ENCODE results near the gene DISC1.

Gene DISC1

GRCh38 chr1:231855361-231855760, 228.8 kb downstream of the DISC1 start:
- Histone ChIP-seq H3K9me3 (ENCODE audit: control insufficient read depth, low read length) (no peaks in the 10 kb centered on the region), H3K36me3 (ENCODE audit: control insufficient read depth, insufficient read depth, low read length, severe bottlenecking) (no peaks in the 10 kb centered on the region), H3K4me3 (ENCODE audit: low read length) (no peak overlapping the region), H3K27me3 (replicated peaks; ENCODE audit: control insufficient read depth, insufficient read depth, low read length) (no peaks in the 10 kb centered on the region), H3K4me1 (ENCODE audit: control insufficient read depth, insufficient read depth, low read length) (peaks cover 17% of the 10 kb centered on the region), H3K9ac (ENCODE audit: low read length) (no peak overlapping the region)
- DNase-seq (ENCODE audit: low read depth): no peak

GRCh38 chr1:231855926-231856325, 229.3 kb downstream of the DISC1 start:
- no peak for DNase-seq (ENCODE audit: low read depth)
- H3K9me3 ChIP-seq (ENCODE audit: control insufficient read depth, low read length): no peaks in the 10 kb centered on the region
- H3K4me1 ChIP-seq (ENCODE audit: control insufficient read depth, insufficient read depth, low read length): peaks cover 22% of the 10 kb centered on the region
- H3K27me3 ChIP-seq (replicated peaks; ENCODE audit: control insufficient read depth, insufficient read depth, low read length): no peaks in the 10 kb centered on the region
- no peaks in the 10 kb centered on the region for H3K36me3 ChIP-seq (ENCODE audit: control insufficient read depth, insufficient read depth, low read length, severe bottlenecking)
- no peak overlapping the region for H3K9ac ChIP-seq (ENCODE audit: low read length)
- H3K4me3 ChIP-seq (ENCODE audit: low read length): no peak overlapping the region

- no peaks in the 10 kb centered on the region for H3K9me3 ChIP-seq (ENCODE audit: control insufficient read depth, low read length)
- H3K9ac ChIP-seq (ENCODE audit: low read length): no peak overlapping the region
- no peak for DNase-seq (ENCODE audit: low read depth)
- no peaks in the 10 kb centered on the region for H3K36me3 ChIP-seq (ENCODE audit: control insufficient read depth, insufficient read depth, low read length, severe bottlenecking)
- no peaks in the 10 kb centered on the region for H3K27me3 ChIP-seq (replicated peaks; ENCODE audit: control insufficient read depth, insufficient read depth, low read length)
- H3K4me3 ChIP-seq (ENCODE audit: low read length): no peak overlapping the region
- peaks cover 26% of the 10 kb centered on the region for H3K4me1 ChIP-seq (ENCODE audit: control insufficient read depth, insufficient read depth, low read length)
Observed at GRCh38 chr1:231856426-231856825, 229.8 kb downstream of the DISC1 start.

GRCh38 chr1:231856894-231857293, 230.3 kb downstream of the DISC1 start:
- no peaks in the 10 kb centered on the region for H3K27me3 ChIP-seq (replicated peaks; ENCODE audit: control insufficient read depth, insufficient read depth, low read length)
- no peak overlapping the region for H3K9ac ChIP-seq (ENCODE audit: low read length)
- peaks cover 31% of the 10 kb centered on the region for H3K4me1 ChIP-seq (ENCODE audit: control insufficient read depth, insufficient read depth, low read length)
- H3K4me3 ChIP-seq (ENCODE audit: low read length): no peak overlapping the region
- no peak for DNase-seq (ENCODE audit: low read depth)
- H3K9me3 ChIP-seq (ENCODE audit: control insufficient read depth, low read length): no peaks in the 10 kb centered on the region
- H3K36me3 ChIP-seq (ENCODE audit: control insufficient read depth, insufficient read depth, low read length, severe bottlenecking): no peaks in the 10 kb centered on the region

- no peaks in the 10 kb centered on the region for H3K36me3 ChIP-seq (ENCODE audit: control insufficient read depth, insufficient read depth, low read length, severe bottlenecking)
- no peaks in the 10 kb centered on the region for H3K9me3 ChIP-seq (ENCODE audit: control insufficient read depth, low read length)
- H3K4me3 ChIP-seq (ENCODE audit: low read length): no peak overlapping the region
- no peak for DNase-seq (ENCODE audit: low read depth)
- no peaks in the 10 kb centered on the region for H3K27me3 ChIP-seq (replicated peaks; ENCODE audit: control insufficient read depth, insufficient read depth, low read length)
- H3K9ac ChIP-seq (ENCODE audit: low read length): no peak overlapping the region
- peaks cover 37% of the 10 kb centered on the region for H3K4me1 ChIP-seq (ENCODE audit: control insufficient read depth, insufficient read depth, low read length)
Observed at GRCh38 chr1:231857609-231858135, 231.1 kb downstream of the DISC1 start.

GRCh38 chr1:231860221-231861088, 233.9 kb downstream of the DISC1 start:
- Histone ChIP-seq H3K9me3 (ENCODE audit: control insufficient read depth, low read length) (no peaks in the 10 kb centered on the region), H3K4me3 (ENCODE audit: low read length) (no peak overlapping the region), H3K4me1 (ENCODE audit: control insufficient read depth, insufficient read depth, low read length) (peaks cover 35% of the 10 kb centered on the region), H3K36me3 (ENCODE audit: control insufficient read depth, insufficient read depth, low read length, severe bottlenecking) (no peaks in the 10 kb centered on the region), H3K9ac (ENCODE audit: low read length) (no peak overlapping the region), H3K27me3 (replicated peaks; ENCODE audit: control insufficient read depth, insufficient read depth, low read length) (no peaks in the 10 kb centered on the region)
- no peak for DNase-seq (ENCODE audit: low read depth)

- Histone ChIP-seq H3K9ac (ENCODE audit: low read length) (no peak overlapping the region), H3K9me3 (ENCODE audit: control insufficient read depth, low read length) (no peaks in the 10 kb centered on the region), H3K36me3 (ENCODE audit: control insufficient read depth, insufficient read depth, low read length, severe bottlenecking) (no peaks in the 10 kb centered on the region), H3K4me3 (ENCODE audit: low read length) (no peak overlapping the region), H3K27me3 (replicated peaks; ENCODE audit: control insufficient read depth, insufficient read depth, low read length) (no peaks in the 10 kb centered on the region), H3K4me1 (ENCODE audit: control insufficient read depth, insufficient read depth, low read length) (peaks cover 23% of the 10 kb centered on the region)
- DNase-seq (ENCODE audit: low read depth): peak; percentile 29
Observed at GRCh38 chr1:231861541-231862481, 235.2 kb downstream of the DISC1 start.

- H3K27me3 ChIP-seq (replicated peaks; ENCODE audit: control insufficient read depth, insufficient read depth, low read length): no peaks in the 10 kb centered on the region
- no peaks in the 10 kb centered on the region for H3K9me3 ChIP-seq (ENCODE audit: control insufficient read depth, low read length)
- peaks cover 23% of the 10 kb centered on the region for H3K4me1 ChIP-seq (ENCODE audit: control insufficient read depth, insufficient read depth, low read length)
- no peak for DNase-seq (ENCODE audit: low read depth)
- no peaks in the 10 kb centered on the region for H3K36me3 ChIP-seq (ENCODE audit: control insufficient read depth, insufficient read depth, low read length, severe bottlenecking)
- H3K9ac ChIP-seq (ENCODE audit: low read length): no peak overlapping the region
- no peak overlapping the region for H3K4me3 ChIP-seq (ENCODE audit: low read length)
Observed at GRCh38 chr1:231862611-231863010, 236.0 kb downstream of the DISC1 start.

- no peak overlapping the region for H3K9ac ChIP-seq (ENCODE audit: low read length)
- no peaks in the 10 kb centered on the region for H3K36me3 ChIP-seq (ENCODE audit: control insufficient read depth, insufficient read depth, low read length, severe bottlenecking)
- DNase-seq (ENCODE audit: low read depth): no peak
- no peak overlapping the region for H3K4me3 ChIP-seq (ENCODE audit: low read length)
- H3K9me3 ChIP-seq (ENCODE audit: control insufficient read depth, low read length): no peaks in the 10 kb centered on the region
- no peaks in the 10 kb centered on the region for H3K27me3 ChIP-seq (replicated peaks; ENCODE audit: control insufficient read depth, insufficient read depth, low read length)
- peaks cover 21% of the 10 kb centered on the region for H3K4me1 ChIP-seq (ENCODE audit: control insufficient read depth, insufficient read depth, low read length)
Observed at GRCh38 chr1:231865331-231865730, 238.7 kb downstream of the DISC1 start.

- Histone ChIP-seq H3K9ac (ENCODE audit: low read length) (no peak overlapping the region), H3K36me3 (ENCODE audit: control insufficient read depth, insufficient read depth, low read length, severe bottlenecking) (no peaks in the 10 kb centered on the region), H3K4me1 (ENCODE audit: control insufficient read depth, insufficient read depth, low read length) (peaks cover 9% of the 10 kb centered on the region), H3K27me3 (replicated peaks; ENCODE audit: control insufficient read depth, insufficient read depth, low read length) (no peaks in the 10 kb centered on the region), H3K4me3 (ENCODE audit: low read length) (no peak overlapping the region), H3K9me3 (ENCODE audit: control insufficient read depth, low read length) (no peaks in the 10 kb centered on the region)
- peak; percentile 86 for DNase-seq (ENCODE audit: low read depth)
Observed at GRCh38 chr1:231866392-231867331, 240.1 kb downstream of the DISC1 start.
